Measurements from ENCODE around the gene DLG1. TPM values are rescaled to one million over a fixed set of nuclear protein-coding genes. Genes with fewer than 3 reads are reported as not detected.
A peak's percentile ranks its signal among the peaks of the same experiment; 100 is the strongest.

The DLG1 gene
- total and polyA plus RNA-seq, 9 of the 15 experiments (the other 6 are each of a cell fraction or from before 2014, with no cell fraction given) = 9.4 to 63.5 (median 43.6) TPM

- TF ChIP-seq RFX7 (CRISPR knock-in tag; IDR thresholded peaks at IDR 0.05) = no peak
- no peak for TF ChIP-seq DDX20 (tag; IDR thresholded peaks at IDR 0.05; ENCODE audit: low read depth)
- TF ChIP-seq MGA (IDR thresholded peaks at IDR 0.05) = peak; percentile 74
- TF ChIP-seq ZNF398 (CRISPR knock-in tag; IDR thresholded peaks at IDR 0.05) = no peak
- TF ChIP-seq E2F6 (IDR thresholded peaks at IDR 0.05; ENCODE audit: borderline replicate concordance in 1 of 2, extremely low read depth in 1 of 2, insufficient read depth in 1 of 2, insufficient read length in 1 of 2, low read depth in 1 of 2, low read length in 1 of 2, poor library complexity in 1 of 2, severe bottlenecking in 1 of 2) = peak; percentile 44 to 72
- TF ChIP-seq MAZ (CRISPR knock-in tag; conservative IDR thresholded peaks at IDR 0.05 in 1 of 2, IDR thresholded peaks at IDR 0.05 in 1 of 2) = 0 out of 4 replicates have a peak, but pooled peaks have one; percentile 3 to 15
- TF ChIP-seq NR4A1 (CRISPR knock-in tag; IDR thresholded peaks at IDR 0.05) = no peak
- no peak for TF ChIP-seq NR4A1 (tag; IDR thresholded peaks at IDR 0.05)
- no peak for TF ChIP-seq POLR2AphosphoS2 (IDR thresholded peaks at IDR 0.05; ENCODE audit: low read length)
These were observed 269.5 kb downstream of the DLG1 start (continued) for GRCh38 chr3:197028728-197029510.
